ENCODE results near the gene FGF1. TPM values are rescaled to one million over a fixed set of nuclear protein-coding genes. Genes with fewer than 3 reads are reported as not detected.

FGF1 gene
- total RNA-seq, 2 experiments from 2014 or later: not detected

Other genes with a start within 250 kb of the FGF1 start
- gene ARHGAP26, start 84.3 kb upstream of the FGF1 start, total RNA-seq: 10 to 100 TPM; 17.0 to 19.5 TPM